IMR-90 (cell line): ENCODE measurements around the gene ZNF827. TPM values are rescaled to one million over a fixed set of nuclear protein-coding genes. Genes with fewer than 3 reads are reported as not detected.

Experiments
- BHLHE40 ChIP-seq: fragments of 150-350 bp; IDR thresholded peaks from 2 replicates; pipeline ENCODE4 v1.6.1; 2016; ENCODE audit warnings: mild to moderate bottlenecking, low read depth, low read length
- CHD1 ChIP-seq: IDR thresholded peaks from 2 replicates; pipeline ENCODE4 v1.6.1; 2012; ENCODE audit warnings: low read depth, low read length, improper control_type of control experiment
- MAFK ChIP-seq: IDR thresholded peaks from 2 replicates; pipeline ENCODE4 v1.6.1; 2012; ENCODE audit warnings: low read depth, low read length, improper control_type of control experiment
- RAD21 ChIP-seq: IDR thresholded peaks from 2 replicates; pipeline ENCODE4 v1.6.1; 2012; ENCODE audit warnings: low read length, improper control_type of control experiment
- RFX5 ChIP-seq: IDR thresholded peaks from 2 replicates; pipeline ENCODE4 v1.8.0; 2012; ENCODE audit warnings: low read depth, mild to moderate bottlenecking, low read length, moderate library complexity
- SMC3 ChIP-seq: fragments of 150-350 bp; IDR thresholded peaks from 2 replicates; pipeline ENCODE4 v1.6.1; 2016; ENCODE audit warnings: low read depth, mild to moderate bottlenecking, antibody characterized with exemption, low read length, moderate library complexity
- polyA plus RNA-seq, 3 experiments: library from polyadenylated mRNA; depleted of rRNA; stranded (reverse); fragments of >200 nt; gene quantifications; 2 replicates each; pipeline ENCODE4 v1.2.3, GENCODE V29; 2012; ENCODE audit warnings: low replicate concordance in 1 of 3
- total RNA-seq: library from RNA; depleted of rRNA; stranded (reverse); fragments of >200 nt; gene quantifications from 2 replicates; pipeline ENCODE4 v1.2.3, GENCODE V29; 2012
- TF ChIP-seq, protein P1 (sequence below): conservative IDR thresholded peaks from 2 replicates; pipeline ENCODE4 v1.5.1; 2012; ENCODE audit warnings: mild to moderate bottlenecking, low read depth, low read length, improper control_type of control experiment

The ZNF827 gene
- total and polyA plus RNA-seq, 2 of the 4 experiments (the other 2 are of a cell fraction), result 6.6 to 31.7 TPM

DNA sequence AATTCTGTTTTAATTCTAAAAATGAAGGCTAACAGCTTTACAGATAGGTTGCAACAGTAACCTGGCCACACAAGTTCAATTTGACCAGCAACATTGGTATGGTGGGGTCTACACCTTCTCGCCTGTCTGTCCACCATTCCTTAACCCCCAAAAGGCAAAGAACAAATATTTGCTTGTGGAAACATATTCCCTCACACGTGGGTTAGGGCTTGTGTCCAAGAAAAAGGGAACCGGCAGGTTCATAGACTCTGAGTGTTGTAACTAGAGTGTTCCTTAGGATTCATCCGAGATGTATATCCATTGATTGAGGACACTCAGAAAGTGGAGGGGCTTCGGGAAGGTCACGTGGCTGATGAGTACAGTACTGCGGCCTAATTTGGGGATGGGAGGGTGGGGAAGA lies 204.6 kb downstream of the ZNF827 start (continued):
- TF ChIP-seq, protein P1, sequence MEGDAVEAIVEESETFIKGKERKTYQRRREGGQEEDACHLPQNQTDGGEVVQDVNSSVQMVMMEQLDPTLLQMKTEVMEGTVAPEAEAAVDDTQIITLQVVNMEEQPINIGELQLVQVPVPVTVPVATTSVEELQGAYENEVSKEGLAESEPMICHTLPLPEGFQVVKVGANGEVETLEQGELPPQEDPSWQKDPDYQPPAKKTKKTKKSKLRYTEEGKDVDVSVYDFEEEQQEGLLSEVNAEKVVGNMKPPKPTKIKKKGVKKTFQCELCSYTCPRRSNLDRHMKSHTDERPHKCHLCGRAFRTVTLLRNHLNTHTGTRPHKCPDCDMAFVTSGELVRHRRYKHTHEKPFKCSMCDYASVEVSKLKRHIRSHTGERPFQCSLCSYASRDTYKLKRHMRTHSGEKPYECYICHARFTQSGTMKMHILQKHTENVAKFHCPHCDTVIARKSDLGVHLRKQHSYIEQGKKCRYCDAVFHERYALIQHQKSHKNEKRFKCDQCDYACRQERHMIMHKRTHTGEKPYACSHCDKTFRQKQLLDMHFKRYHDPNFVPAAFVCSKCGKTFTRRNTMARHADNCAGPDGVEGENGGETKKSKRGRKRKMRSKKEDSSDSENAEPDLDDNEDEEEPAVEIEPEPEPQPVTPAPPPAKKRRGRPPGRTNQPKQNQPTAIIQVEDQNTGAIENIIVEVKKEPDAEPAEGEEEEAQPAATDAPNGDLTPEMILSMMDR, result no peak
- TF ChIP-seq MAFK (no peak), CHD1 (no peak), RFX5 (no peak), BHLHE40 (no peak), SMC3 (no peak), RAD21 (no peak)
